KMS-11 (cell line): ENCODE data around the gene PLAGL2.
A peak's percentile ranks its signal among the peaks of the same experiment; 100 is the strongest.

Source experiments
- H2AFZ ChIP-seq: fragments of 200-600 bp; sonication (generic); 2 replicates; pipeline ENCODE4 v1.6.1; 2016; ENCODE audit warnings: antibody characterized with exemption, mixed run types, low read depth
- H3K27ac ChIP-seq: fragments of 200-600 bp; sonication (generic); 2 replicates; pipeline ENCODE4 v1.6.1; 2016; ENCODE audit warnings: mild to moderate bottlenecking, mixed run types
- H3K27me3 ChIP-seq: fragments of 200-600 bp; sonication (generic); 2 replicates; pipeline ENCODE4 v1.6.1; 2017; ENCODE audit warnings: mild to moderate bottlenecking, low read depth, mixed run types, moderate library complexity; ENCODE audit not compliant: insufficient read depth
- H3K36me3 ChIP-seq: fragments of 200-600 bp; sonication (generic); 2 replicates; pipeline ENCODE4 v1.6.1; 2017; ENCODE audit warnings: mild to moderate bottlenecking, mixed run types; ENCODE audit not compliant: insufficient read depth
- H3K4me1 ChIP-seq: fragments of 200-600 bp; sonication (generic); 2 replicates; pipeline ENCODE4 v1.6.1; 2016; ENCODE audit warnings: mild to moderate bottlenecking, low read depth, mixed run types; ENCODE audit not compliant: poor library complexity, severe bottlenecking
- H3K4me2 ChIP-seq: fragments of 200-600 bp; sonication (generic); 2 replicates; pipeline ENCODE4 v1.7.0; 2016; ENCODE audit warnings: mild to moderate bottlenecking, mixed run types
- H3K4me3 ChIP-seq: fragments of 200-600 bp; sonication (generic); IDR thresholded peaks from 2 replicates; pipeline ENCODE4 v1.6.1; 2017; ENCODE audit warnings: low read depth, low read length, mixed read lengths; ENCODE audit not compliant: insufficient read depth
- H3K79me2 ChIP-seq: fragments of 200-600 bp; sonication (generic); 2 replicates; pipeline ENCODE4 v1.6.1; 2016; ENCODE audit warnings: low read depth, mixed run types; ENCODE audit not compliant: insufficient read depth
- H3K9ac ChIP-seq: fragments of 200-600 bp; sonication (generic); 2 replicates; pipeline ENCODE4 v1.6.1; 2016; ENCODE audit warnings: mild to moderate bottlenecking, mixed run types
- H4K20me1 ChIP-seq: fragments of 200-600 bp; sonication (generic); 2 replicates; pipeline ENCODE4 v1.6.1; 2016; ENCODE audit warnings: mild to moderate bottlenecking, mixed run types; ENCODE audit not compliant: insufficient read depth
- TF ChIP-seq, protein P1 (sequence below): fragments of 200-600 bp; sonication (generic); conservative IDR thresholded peaks from 2 replicates; pipeline ENCODE4 v1.6.1; 2017; ENCODE audit warnings: low read depth, mild to moderate bottlenecking, antibody characterized with exemption, low read length, moderate library complexity, mixed read lengths

PLAGL2 gene

DNA sequence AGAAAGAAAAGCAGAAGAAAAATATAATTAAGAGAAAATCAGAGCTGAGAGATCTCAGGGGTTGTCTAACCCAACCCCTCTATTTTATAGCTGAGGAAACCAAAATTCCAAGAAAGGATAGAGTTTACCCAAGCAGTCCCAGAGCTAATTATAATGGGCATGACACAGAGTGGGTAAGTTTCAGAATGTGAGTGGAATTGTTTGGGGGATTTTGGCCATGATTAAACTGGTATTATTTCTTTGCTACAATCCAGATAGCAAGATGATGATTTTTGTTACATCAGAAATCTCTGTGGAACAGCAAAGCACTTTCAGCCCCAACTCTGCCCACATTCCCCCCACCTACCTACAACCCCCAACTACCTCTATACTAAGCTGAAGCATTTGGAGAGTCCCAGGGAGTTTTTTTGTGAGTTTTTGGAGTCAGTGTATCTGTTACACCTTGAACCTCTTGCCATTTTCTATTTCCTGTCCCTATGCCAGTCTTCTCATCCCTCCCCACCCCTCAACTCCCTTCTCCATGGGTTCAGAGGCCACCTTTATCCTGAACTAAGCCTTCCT is 24.9 kb upstream of the PLAGL2 start:
- H3K36me3 ChIP-seq: no peaks in the 10 kb centered on the region; the same call in 1 of the 2 replicates

DNA sequence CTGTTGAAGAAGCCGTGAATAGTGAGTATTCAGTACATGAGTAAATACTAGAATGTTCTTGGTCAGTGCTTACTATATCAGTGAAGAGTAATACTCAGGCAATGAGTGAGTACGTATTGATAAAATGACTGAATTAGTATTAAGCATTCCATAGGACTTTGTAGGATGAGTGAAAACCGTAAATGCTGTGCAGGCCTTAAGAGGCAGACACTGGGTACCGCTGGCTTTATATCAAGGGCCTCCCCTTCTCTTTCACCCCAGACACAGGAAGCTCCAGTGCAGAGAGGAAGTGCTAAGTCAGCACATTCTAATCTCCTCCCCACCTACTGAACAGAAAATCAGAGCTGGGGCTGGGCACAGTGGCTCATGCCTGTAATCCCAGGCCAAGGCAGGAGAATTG is 24.3 kb upstream of the PLAGL2 start:
- Histone ChIP-seq H2AFZ (no peak overlapping the region), H3K36me3 (no peaks in the 10 kb centered on the region; the same call in 1 of the 2 replicates), H3K4me3 (no peak overlapping the region), H3K9ac (no peak overlapping the region), H4K20me1 (no peaks in the 10 kb centered on the region), H3K4me2 (peak overlapping the region; percentile 28), H3K4me1 (peaks cover 21% of the 10 kb centered on the region), H3K79me2 (no peaks in the 10 kb centered on the region), H3K27me3 (no peaks in the 10 kb centered on the region), H3K27ac (0 out of 2 replicates have a peak overlapping the region, but pooled peaks have one; percentile 10)
- TF ChIP-seq, protein P1, sequence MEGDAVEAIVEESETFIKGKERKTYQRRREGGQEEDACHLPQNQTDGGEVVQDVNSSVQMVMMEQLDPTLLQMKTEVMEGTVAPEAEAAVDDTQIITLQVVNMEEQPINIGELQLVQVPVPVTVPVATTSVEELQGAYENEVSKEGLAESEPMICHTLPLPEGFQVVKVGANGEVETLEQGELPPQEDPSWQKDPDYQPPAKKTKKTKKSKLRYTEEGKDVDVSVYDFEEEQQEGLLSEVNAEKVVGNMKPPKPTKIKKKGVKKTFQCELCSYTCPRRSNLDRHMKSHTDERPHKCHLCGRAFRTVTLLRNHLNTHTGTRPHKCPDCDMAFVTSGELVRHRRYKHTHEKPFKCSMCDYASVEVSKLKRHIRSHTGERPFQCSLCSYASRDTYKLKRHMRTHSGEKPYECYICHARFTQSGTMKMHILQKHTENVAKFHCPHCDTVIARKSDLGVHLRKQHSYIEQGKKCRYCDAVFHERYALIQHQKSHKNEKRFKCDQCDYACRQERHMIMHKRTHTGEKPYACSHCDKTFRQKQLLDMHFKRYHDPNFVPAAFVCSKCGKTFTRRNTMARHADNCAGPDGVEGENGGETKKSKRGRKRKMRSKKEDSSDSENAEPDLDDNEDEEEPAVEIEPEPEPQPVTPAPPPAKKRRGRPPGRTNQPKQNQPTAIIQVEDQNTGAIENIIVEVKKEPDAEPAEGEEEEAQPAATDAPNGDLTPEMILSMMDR: no peak

More for the DNA sequence above, 24.9 kb upstream of the PLAGL2 start:
- Histone ChIP-seq H3K4me1 (peaks cover 21% of the 10 kb centered on the region), H4K20me1 (no peaks in the 10 kb centered on the region), H3K79me2 (no peaks in the 10 kb centered on the region), H2AFZ (no peak overlapping the region), H3K27me3 (no peaks in the 10 kb centered on the region), H3K27ac (0 out of 2 replicates have a peak overlapping the region, but pooled peaks have one; percentile 10), H3K4me3 (no peak overlapping the region), H3K9ac (no peak overlapping the region), H3K4me2 (peak overlapping the region; percentile 28)
- TF ChIP-seq, protein P1: no peak

DNA sequence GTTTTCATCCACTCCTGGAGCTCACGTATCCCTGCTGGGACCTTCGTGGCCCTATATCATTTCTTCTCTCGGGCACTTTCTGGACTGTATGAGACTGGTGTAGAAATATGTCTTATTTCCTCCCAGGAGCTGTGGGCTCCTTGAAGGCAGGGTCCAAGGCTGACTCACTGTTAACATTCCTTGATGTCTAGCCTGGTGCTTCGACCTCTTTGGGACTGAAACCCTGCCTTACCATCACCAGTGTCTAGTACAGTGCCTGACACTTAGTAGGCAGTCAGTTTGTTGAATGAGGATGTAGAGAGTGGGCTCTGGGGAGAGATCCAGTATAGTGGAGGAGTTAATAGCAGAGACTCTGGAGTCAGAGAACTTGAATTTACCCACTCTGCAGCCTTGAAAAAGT is 23.7 kb upstream of the PLAGL2 start:
- H2AFZ ChIP-seq: no peak overlapping the region
- no peak overlapping the region for H3K9ac ChIP-seq
- H3K4me2 ChIP-seq: no peak overlapping the region
- H3K36me3 ChIP-seq: no peaks in the 10 kb centered on the region; the same call in 1 of the 2 replicates
- H3K4me1 ChIP-seq: peaks cover 21% of the 10 kb centered on the region
- H3K27ac ChIP-seq: no peak overlapping the region
- H4K20me1 ChIP-seq: no peaks in the 10 kb centered on the region
- no peaks in the 10 kb centered on the region for H3K27me3 ChIP-seq
- TF ChIP-seq, protein P1: no peak
- no peaks in the 10 kb centered on the region for H3K79me2 ChIP-seq
- H3K4me3 ChIP-seq: no peak overlapping the region

DNA sequence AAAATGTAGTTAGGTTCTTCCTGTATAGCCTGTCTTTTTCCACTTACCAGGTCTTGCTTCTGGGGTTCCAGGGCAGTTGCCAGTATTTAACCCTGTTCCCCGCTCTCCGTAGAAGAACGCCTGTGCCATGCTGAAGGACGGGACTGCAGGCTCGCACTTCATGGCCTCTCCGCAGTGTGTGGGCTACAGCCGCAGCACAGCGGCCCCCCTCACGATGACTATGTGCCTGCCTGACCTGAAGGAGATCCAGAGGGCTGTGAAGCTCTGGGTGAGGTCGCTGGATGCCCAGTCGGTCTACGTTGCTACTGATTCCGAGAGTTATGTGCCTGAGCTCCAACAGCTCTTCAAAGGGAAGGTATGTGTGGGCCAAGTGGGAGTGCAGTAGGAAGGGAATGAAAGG is 23.2 kb upstream of the PLAGL2 start:
- Histone ChIP-seq H4K20me1 (no peaks in the 10 kb centered on the region), H3K4me1 (peaks cover 21% of the 10 kb centered on the region), H2AFZ (no peak overlapping the region), H3K4me2 (no peak overlapping the region), H3K27me3 (no peaks in the 10 kb centered on the region), H3K79me2 (no peaks in the 10 kb centered on the region), H3K9ac (no peak overlapping the region), H3K27ac (no peak overlapping the region), H3K36me3 (no peaks in the 10 kb centered on the region; the same call in 1 of the 2 replicates), H3K4me3 (no peak overlapping the region)
- TF ChIP-seq, protein P1: no peak
